Measurements from ENCODE around the gene SRGAP1.

GRCh38 chr12:64170024-64170423, 325.5 kb downstream of the SRGAP1 start:
- TF ChIP-seq CTCF (IDR thresholded peaks at IDR 0.05; ENCODE audit: poor library complexity, severe bottlenecking) (no peak), POLR2AphosphoS5 (IDR thresholded peaks at IDR 0.05) (no peak)

Data from neural cell (in vitro differentiated cells).